ENCODE results near the gene UROC1. TPM values are rescaled to one million over a fixed set of nuclear protein-coding genes. Genes with fewer than 3 reads are reported as not detected.

Gene UROC1
- total RNA-seq, 1 experiment from 2014 or later, result not detected

- Histone ChIP-seq H3K27me3 (ENCODE audit: insufficient read depth, low read length) (no peaks in the 10 kb centered on the region), H3K4me1 (ENCODE audit: control insufficient read depth in 1 of 2, insufficient read depth in 2 of 2, low read length in 2 of 2) (peaks cover 12 to 35% of the 10 kb centered on the region in 2 experiments), H3K4me3 (replicated peaks in 1 of 2; ENCODE audit: low read depth in 1 of 2, low read length in 2 of 2) (peak overlapping the region; percentile 65 to 71), H3K9ac (ENCODE audit: low read length) (peak overlapping the region; percentile 88), H3K9me3 (ENCODE audit: control insufficient read depth in 1 of 2, insufficient read depth in 1 of 2, low read depth in 1 of 2, low read length in 2 of 2) (no peaks in the 10 kb centered on the region), H2AFZ (ENCODE audit: low read depth, low read length, poor library complexity, severe bottlenecking) (no peak overlapping the region), H3K79me2 (ENCODE audit: insufficient read depth, low read length) (peaks cover 31% of the 10 kb centered on the region), H3K36me3 (ENCODE audit: control insufficient read depth in 1 of 2, insufficient read depth in 2 of 2, low read length in 2 of 2) (peaks cover under 1 to 2% of the 10 kb centered on the region in 2 experiments; a peak in 2 of 4 replicates), H3K27ac (ENCODE audit: low read depth, low read length) (peak overlapping the region; percentile 92), H4K20me1 (ENCODE audit: insufficient read depth) (0 out of 2 replicates have a peak, but pooled peaks cover 3% of the 10 kb centered on the region), H3K4me2 (ENCODE audit: low read length) (peak overlapping the region; percentile 94), H3K9me2 (ENCODE audit: insufficient read depth) (no peaks in the 10 kb centered on the region)
- ChIA-PET RAD21 (ENCODE audit: low non-redundant PET in 1 of 2, low total read pairs in 2 of 2, uncharacterized antibody in 2 of 2, unreplicated experiment in 2 of 2) (interaction anchor here in 1 of 2 experiments (0.5 kb wide), 1 partner anchor 264 kb away, joined by 4 read pairs; no protein-coding TSS in a partner anchor), POLR2A (no interaction called here), CTCF (no interaction called here)
- ATAC-seq (no peak), DNase-seq (ENCODE audit: low read depth, low spot score) (no peak)
- intact Hi-C loops (cut with micrococcal nuclease), result loop anchor here (10.0 kb wide), 1 partner anchor 222 kb away; no protein-coding TSS in a partner anchor
- no TSS peak for BruUV-seq (replicated peaks)
- TF ChIP-seq FOSL1 (IDR thresholded peaks at IDR 0.05; ENCODE audit: low read depth) (no peak), SRF (IDR thresholded peaks at IDR 0.05; ENCODE audit: low read depth) (no peak), EZH2phosphoT487 (IDR thresholded peaks at IDR 0.05; ENCODE audit: borderline replicate concordance) (no peak), REST (IDR thresholded peaks at IDR 0.05; ENCODE audit: low read depth) (no peak), POLR2A (IDR thresholded peaks at IDR 0.05; ENCODE audit: borderline replicate concordance, extremely low read depth, insufficient read depth, insufficient read length) (no peak), ELF1 (IDR thresholded peaks at IDR 0.05; ENCODE audit: borderline replicate concordance, low read depth) (no peak), ZFX (IDR thresholded peaks at IDR 0.05) (no peak), TCF7L2 (IDR thresholded peaks at IDR 0.05; ENCODE audit: borderline replicate concordance, extremely low read depth, insufficient read depth, insufficient read length) (no peak), SIN3A (IDR thresholded peaks at IDR 0.05; ENCODE audit: low read depth) (no peak), RAD21 (IDR thresholded peaks at IDR 0.05; ENCODE audit: low read depth) (no peak)
- TF ChIP-seq, protein P1, sequence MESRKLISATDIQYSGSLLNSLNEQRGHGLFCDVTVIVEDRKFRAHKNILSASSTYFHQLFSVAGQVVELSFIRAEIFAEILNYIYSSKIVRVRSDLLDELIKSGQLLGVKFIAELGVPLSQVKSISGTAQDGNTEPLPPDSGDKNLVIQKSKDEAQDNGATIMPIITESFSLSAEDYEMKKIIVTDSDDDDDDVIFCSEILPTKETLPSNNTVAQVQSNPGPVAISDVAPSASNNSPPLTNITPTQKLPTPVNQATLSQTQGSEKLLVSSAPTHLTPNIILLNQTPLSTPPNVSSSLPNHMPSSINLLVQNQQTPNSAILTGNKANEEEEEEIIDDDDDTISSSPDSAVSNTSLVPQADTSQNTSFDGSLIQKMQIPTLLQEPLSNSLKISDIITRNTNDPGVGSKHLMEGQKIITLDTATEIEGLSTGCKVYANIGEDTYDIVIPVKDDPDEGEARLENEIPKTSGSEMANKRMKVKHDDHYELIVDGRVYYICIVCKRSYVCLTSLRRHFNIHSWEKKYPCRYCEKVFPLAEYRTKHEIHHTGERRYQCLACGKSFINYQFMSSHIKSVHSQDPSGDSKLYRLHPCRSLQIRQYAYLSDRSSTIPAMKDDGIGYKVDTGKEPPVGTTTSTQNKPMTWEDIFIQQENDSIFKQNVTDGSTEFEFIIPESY (IDR thresholded peaks at IDR 0.05; ENCODE audit: extremely low read depth, insufficient replicate concordance, low read length), result no peak
- TF ChIP-seq, protein P2, sequence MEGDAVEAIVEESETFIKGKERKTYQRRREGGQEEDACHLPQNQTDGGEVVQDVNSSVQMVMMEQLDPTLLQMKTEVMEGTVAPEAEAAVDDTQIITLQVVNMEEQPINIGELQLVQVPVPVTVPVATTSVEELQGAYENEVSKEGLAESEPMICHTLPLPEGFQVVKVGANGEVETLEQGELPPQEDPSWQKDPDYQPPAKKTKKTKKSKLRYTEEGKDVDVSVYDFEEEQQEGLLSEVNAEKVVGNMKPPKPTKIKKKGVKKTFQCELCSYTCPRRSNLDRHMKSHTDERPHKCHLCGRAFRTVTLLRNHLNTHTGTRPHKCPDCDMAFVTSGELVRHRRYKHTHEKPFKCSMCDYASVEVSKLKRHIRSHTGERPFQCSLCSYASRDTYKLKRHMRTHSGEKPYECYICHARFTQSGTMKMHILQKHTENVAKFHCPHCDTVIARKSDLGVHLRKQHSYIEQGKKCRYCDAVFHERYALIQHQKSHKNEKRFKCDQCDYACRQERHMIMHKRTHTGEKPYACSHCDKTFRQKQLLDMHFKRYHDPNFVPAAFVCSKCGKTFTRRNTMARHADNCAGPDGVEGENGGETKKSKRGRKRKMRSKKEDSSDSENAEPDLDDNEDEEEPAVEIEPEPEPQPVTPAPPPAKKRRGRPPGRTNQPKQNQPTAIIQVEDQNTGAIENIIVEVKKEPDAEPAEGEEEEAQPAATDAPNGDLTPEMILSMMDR (IDR thresholded peaks at IDR 0.05 in 2 of 3, conservative IDR thresholded peaks at IDR 0.05 in 1 of 3; ENCODE audit: borderline replicate concordance in 1 of 3, insufficient read depth in 1 of 3, low read depth in 2 of 3, low read length in 2 of 3), result no peak
Measured at GRCh38 chr3:126477061-126477380, 40.6 kb downstream of the UROC1 start.

Data from HCT116 (cell line).